GM23338 (cell line): ENCODE measurements around the gene CFHR4.
"Not testable (repeated sequence)": the region's sequence is repeated elsewhere in the genome, so short reads cannot be mapped to it uniquely, and the experiment has no call there.

Experiments used
- CTCF ChIP-seq, 2 experiments: fragments of 200-600 bp in 1 of 2; sonication (generic) in 1 of 2; conservative IDR thresholded peaks; 2 replicates each; pipeline versions ENCODE4 v1.5.1 to v1.6.1; 2016 to 2017; ENCODE audit warnings: antibody characterized with exemption in 2 of 2, low read depth in 2 of 2, mild to moderate bottlenecking in 2 of 2, moderate library complexity in 1 of 2
- EZH2 ChIP-seq: fragments of 200-600 bp; sonication (generic); IDR thresholded peaks from one replicate; pipeline ENCODE4 v1.8.0; 2017; ENCODE audit warnings: antibody characterized with exemption, mild to moderate bottlenecking, low read depth; ENCODE audit not compliant: unreplicated experiment
- EZH2phosphoT487 ChIP-seq: fragments of 200-600 bp; sonication (generic); IDR thresholded peaks from one replicate; pipeline ENCODE4 v1.8.1; 2018; ENCODE audit warnings: antibody characterized with exemption; ENCODE audit not compliant: unreplicated experiment
- JUNB ChIP-seq: IDR thresholded peaks from one replicate; pipeline ENCODE4 v1.6.1; 2016; ENCODE audit warnings: antibody characterized with exemption; ENCODE audit not compliant: unreplicated experiment
- POLR2AphosphoS5 ChIP-seq: IDR thresholded peaks from 2 replicates; pipeline ENCODE4 v1.6.1; 2016; ENCODE audit warnings: antibody characterized with exemption, low read depth
- REST ChIP-seq: IDR thresholded peaks from one replicate; pipeline ENCODE4 v1.6.1; 2018; ENCODE audit warnings: antibody characterized with exemption; ENCODE audit not compliant: unreplicated experiment

- not testable (repeated sequence) for TF ChIP-seq POLR2AphosphoS5; CTCF (conservative IDR thresholded peaks at IDR 0.05; ENCODE audit: low read depth in 2 of 2); EZH2; EZH2phosphoT487; REST; JUNB
Observed at GRCh38 chr1:196912283-196912682, 24.4 kb downstream of the CFHR4 start.
